DOHH2 (cell line): ENCODE results near the gene PROKR2.

Experiments
- CTCF ChIP-seq: fragments of 200-600 bp; sonication (generic); IDR thresholded peaks from one replicate; pipeline ENCODE4 v1.5.1; 2014; ENCODE audit warnings: antibody characterized with exemption, mild to moderate bottlenecking, low read depth, low read length; ENCODE audit not compliant: poor library complexity, severe bottlenecking
- EZH2phosphoT487 ChIP-seq: fragments of 200-600 bp; sonication (generic); IDR thresholded peaks from 2 replicates; pipeline ENCODE4 v1.6.1; 2017; ENCODE audit warnings: borderline replicate concordance, mild to moderate bottlenecking, antibody characterized with exemption, low read length, moderate library complexity, mixed read lengths

DNA sequence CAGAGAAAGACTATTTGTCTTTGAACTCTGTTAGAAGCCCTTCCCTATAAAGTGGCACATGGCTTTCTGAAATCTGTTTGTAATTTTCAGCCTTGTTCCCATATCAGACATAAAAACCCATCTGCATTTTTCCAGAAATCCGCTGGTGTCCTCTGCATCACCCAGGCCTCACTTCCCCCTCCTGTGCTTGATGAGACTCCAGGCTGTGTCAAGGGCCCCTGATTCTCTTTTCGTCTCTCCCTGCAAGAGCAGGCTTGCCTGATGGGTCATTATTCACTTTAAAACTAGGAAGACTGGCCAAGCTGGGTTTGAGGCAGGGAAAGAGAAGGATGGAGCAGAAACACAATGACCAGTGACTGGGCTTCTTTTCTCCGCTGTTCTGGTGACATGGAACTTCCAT is 10.6 kb upstream of the PROKR2 start:
- TF ChIP-seq CTCF (no peak), EZH2phosphoT487 (no peak)
